IPS-18a (cell line): Measurements from ENCODE around the gene BCDIN3D.
"Not testable (repeated sequence)": the region's sequence is repeated elsewhere in the genome, so short reads cannot be mapped to it uniquely, and the experiment has no call there.

Experiments
- H3K27ac ChIP-seq: one replicate; pipeline ENCODE4 v1.5.1; 2013; ENCODE audit warnings: low read length
- H3K27me3 ChIP-seq: one replicate; pipeline ENCODE4 v1.6.1; 2013; ENCODE audit warnings: mild to moderate bottlenecking, low read length; ENCODE audit not compliant: control insufficient read depth, insufficient read depth
- H3K36me3 ChIP-seq: one replicate; pipeline ENCODE4 v1.6.1; 2013; ENCODE audit warnings: low read depth, low read length; ENCODE audit not compliant: control insufficient read depth
- H3K4me1 ChIP-seq: one replicate; pipeline ENCODE4 v1.6.1; 2013; ENCODE audit warnings: low read depth, low read length; ENCODE audit not compliant: control insufficient read depth
- H3K4me3 ChIP-seq: one replicate; pipeline ENCODE4 v1.5.1; 2013; ENCODE audit warnings: low read length
- H3K9ac ChIP-seq: one replicate; pipeline ENCODE4 v1.6.1; 2013; ENCODE audit warnings: mild to moderate bottlenecking, low read length, moderate library complexity
- H3K9me3 ChIP-seq: one replicate; pipeline ENCODE4 v1.6.1; 2013; ENCODE audit warnings: low read depth, low read length; ENCODE audit not compliant: control insufficient read depth

BCDIN3D gene

DNA sequence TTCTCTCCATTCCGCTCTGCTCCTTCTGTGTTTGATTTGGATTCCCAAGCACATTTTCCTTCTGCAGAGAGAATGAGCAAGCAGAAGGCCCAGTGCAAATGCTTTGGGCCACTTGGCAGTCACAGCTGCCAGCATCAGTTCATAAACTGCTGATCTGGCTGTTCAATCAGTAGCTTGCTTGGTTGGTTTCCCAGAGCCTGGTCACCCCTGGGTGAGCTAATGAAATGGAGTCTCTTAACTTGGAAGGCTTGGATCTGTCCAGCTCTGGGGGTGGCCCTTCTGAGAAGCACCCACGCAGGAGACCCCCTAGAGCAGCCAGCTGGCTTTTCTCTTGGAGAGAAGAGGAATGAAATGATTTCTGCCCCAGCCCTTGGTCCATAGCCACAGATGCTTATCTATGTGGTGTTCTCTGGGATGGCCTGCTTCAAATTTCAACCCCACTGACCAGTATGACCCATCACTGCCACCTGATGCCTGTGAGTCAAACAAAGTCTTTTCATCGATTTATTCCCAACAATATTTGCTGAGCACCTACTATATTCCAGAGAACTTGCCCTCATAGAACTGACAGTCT is 30.5 kb upstream of the BCDIN3D start:
- Histone ChIP-seq H3K9me3 (no peaks in the 10 kb centered on the region), H3K4me3 (no peak overlapping the region), H3K36me3 (no peaks in the 10 kb centered on the region), H3K27ac (no peak overlapping the region), H3K27me3 (no peaks in the 10 kb centered on the region), H3K9ac (no peak overlapping the region), H3K4me1 (no peaks in the 10 kb centered on the region)

DNA sequence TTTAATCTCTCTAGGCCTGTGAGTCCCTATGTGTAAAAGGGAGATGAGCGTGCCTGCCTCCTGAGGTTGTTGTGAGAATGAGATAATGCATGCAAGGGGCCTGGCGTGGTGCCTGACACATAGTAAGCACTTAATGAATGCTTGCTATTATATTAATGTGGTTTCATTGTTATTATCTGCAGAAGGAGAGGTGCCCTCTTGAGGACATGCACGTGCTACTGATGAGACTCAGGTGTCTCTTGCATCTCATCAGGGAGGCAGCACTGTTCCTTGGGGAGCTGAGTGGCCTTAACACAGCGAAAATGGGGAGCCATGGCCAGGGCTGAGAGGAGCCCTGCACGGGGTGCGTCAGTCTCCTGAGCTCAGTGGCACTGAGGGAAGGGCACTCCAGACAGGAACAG is 29.9 kb upstream of the BCDIN3D start:
- no peaks in the 10 kb centered on the region for H3K4me1 ChIP-seq

DNA sequence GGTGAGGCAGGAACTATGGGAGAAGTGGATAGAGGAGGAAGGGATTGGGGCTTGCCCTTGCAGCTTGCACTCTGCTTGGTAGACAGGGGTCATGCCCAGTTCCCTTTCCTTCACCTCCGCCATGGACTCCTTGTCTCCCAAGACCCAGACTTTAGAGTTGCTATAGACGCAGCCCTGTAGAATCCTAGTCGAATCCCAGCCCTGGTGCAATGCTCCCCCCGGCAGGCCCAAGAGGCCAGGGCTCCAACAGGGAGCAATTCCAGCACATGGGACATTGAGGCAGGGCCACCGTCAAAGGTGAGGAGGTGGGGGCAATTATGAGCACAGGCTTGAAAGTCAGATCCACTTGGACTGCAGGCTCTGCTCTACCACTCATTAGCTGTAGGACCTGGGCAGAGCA is 29.5 kb upstream of the BCDIN3D start:
- Histone ChIP-seq H3K9ac (no peak overlapping the region), H3K9me3 (no peaks in the 10 kb centered on the region), H3K4me1 (no peaks in the 10 kb centered on the region), H3K27ac (no peak overlapping the region), H3K27me3 (no peaks in the 10 kb centered on the region), H3K4me3 (no peak overlapping the region), H3K36me3 (no peaks in the 10 kb centered on the region)

More for the DNA sequence above, 29.9 kb upstream of the BCDIN3D start:
- Histone ChIP-seq H3K9ac (no peak overlapping the region), H3K27ac (no peak overlapping the region), H3K9me3 (no peaks in the 10 kb centered on the region), H3K4me3 (no peak overlapping the region), H3K36me3 (no peaks in the 10 kb centered on the region), H3K27me3 (no peaks in the 10 kb centered on the region)

DNA sequence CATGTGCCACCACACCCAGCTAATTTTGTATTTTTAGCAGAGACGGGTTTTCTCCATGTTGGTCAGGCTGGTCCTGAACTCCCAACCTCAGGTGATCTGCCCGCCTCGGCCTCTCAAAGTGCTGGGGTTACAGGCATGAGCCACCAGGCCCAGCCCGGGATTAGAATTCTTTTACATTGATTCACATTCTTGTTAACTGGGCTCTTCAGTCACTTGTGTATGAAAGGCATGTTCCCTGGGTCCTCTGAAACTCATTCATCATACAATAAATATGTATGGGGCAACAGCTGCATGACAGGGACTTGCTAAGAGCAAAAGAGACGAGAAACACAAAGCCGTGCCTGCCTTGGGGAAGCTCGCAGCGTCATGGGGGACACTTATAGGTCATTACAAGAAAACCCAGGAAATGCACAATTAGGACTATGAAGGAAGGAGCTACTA is 28.9 kb upstream of the BCDIN3D start:
- not testable (repeated sequence) for H3K27ac ChIP-seq, H3K36me3 ChIP-seq, H3K27me3 ChIP-seq, H3K4me3 ChIP-seq, H3K4me1 ChIP-seq, H3K9me3 ChIP-seq, H3K9ac ChIP-seq

DNA sequence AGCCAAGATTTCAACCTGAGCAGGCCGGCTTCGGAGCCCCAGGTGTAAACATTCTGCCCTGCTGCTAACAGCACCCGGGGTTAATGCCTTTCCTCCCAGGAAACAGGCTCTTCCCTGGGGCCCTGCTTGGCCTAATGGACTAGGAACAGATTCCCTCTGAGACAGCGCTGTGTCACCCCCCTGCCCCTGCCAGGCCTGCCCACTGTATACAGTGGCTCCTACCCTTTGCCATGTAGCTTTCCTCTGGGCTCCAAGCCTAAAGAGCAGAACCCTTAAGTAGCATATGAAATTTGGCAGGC is 28.3 kb upstream of the BCDIN3D start:
- Histone ChIP-seq H3K9ac (no peak overlapping the region), H3K4me1 (no peaks in the 10 kb centered on the region), H3K27ac (no peak overlapping the region), H3K4me3 (no peak overlapping the region), H3K9me3 (no peaks in the 10 kb centered on the region), H3K27me3 (no peaks in the 10 kb centered on the region), H3K36me3 (no peaks in the 10 kb centered on the region)

DNA sequence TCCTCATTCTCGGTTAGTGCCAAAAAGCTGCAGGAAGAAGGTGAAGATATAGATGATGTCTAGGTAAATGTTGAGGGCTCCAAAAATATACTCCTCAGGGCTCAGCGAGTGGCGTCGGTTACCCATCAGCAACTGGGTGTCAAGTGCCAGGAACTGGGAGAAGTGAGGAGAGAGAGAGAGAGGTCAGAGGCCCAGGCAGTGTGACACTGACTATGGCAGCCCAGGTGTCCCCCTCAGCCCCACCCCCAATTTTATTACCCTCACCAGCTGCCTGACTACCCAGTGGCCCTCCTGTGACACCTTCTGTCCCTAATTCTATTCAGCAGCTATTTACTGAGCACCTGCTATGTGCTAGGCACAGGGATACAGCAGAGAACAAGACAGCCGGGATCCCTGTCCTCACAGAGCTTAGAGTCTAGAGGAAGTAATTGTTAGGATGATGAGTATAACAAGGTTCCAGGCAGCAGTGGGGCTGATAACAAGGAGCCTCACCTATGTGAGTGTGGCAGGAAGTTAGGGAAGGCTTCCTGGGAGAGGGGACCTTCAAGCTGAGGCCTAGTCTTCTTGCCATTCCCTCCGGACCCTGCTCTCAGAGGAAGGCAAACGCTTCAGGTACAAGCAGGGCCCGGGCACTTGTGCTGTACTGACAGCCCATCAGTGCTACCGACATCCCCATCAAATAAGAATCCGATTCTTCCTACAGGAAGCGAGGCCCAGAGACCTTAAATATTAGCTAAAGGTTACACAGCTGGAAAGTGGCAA is 27.8 kb upstream of the BCDIN3D start:
- H3K9ac ChIP-seq = no peak overlapping the region
- H3K4me1 ChIP-seq = no peaks in the 10 kb centered on the region
- H3K36me3 ChIP-seq = no peaks in the 10 kb centered on the region
- H3K27me3 ChIP-seq = no peaks in the 10 kb centered on the region
- no peak overlapping the region for H3K4me3 ChIP-seq
- no peak overlapping the region for H3K27ac ChIP-seq
- H3K9me3 ChIP-seq = no peaks in the 10 kb centered on the region

DNA sequence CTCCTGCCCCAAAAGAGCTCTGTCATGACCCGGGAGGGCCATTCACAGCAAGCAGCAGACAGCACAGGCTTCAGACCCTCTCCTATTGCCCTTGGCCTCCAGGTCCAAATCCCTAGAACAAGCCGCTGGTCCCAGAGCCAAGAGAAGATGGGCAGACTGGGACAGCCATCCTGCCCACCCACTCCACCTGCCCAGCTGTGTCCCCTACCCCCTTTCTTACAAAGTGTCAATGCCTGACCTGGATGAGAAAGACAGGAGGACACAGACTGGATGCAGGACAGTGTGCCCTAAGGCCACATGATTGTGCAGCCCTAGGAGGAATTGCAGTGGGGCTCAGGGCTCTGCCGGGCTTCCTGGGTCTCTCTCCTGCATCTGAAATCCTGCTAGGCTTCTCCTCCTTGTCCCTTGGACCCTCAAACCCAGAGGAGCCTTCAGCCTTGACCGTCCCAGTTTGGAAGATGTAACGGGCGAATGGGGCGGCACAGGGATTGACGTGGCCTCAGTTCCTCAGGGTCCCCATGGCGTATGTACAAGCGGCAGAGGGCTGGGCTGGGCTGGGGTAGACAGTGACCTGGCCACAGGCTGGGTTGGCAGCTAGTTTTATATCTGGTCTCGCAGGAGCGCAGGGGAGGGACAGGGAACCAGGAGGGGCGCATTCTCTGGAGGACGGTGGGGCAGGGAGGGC is 27.1 kb upstream of the BCDIN3D start:
- H3K4me3 ChIP-seq = no peak overlapping the region
- H3K4me1 ChIP-seq = no peaks in the 10 kb centered on the region
- H3K9me3 ChIP-seq = no peaks in the 10 kb centered on the region
- no peak overlapping the region for H3K27ac ChIP-seq
- H3K36me3 ChIP-seq = no peaks in the 10 kb centered on the region
- no peaks in the 10 kb centered on the region for H3K27me3 ChIP-seq
- H3K9ac ChIP-seq = no peak overlapping the region

DNA sequence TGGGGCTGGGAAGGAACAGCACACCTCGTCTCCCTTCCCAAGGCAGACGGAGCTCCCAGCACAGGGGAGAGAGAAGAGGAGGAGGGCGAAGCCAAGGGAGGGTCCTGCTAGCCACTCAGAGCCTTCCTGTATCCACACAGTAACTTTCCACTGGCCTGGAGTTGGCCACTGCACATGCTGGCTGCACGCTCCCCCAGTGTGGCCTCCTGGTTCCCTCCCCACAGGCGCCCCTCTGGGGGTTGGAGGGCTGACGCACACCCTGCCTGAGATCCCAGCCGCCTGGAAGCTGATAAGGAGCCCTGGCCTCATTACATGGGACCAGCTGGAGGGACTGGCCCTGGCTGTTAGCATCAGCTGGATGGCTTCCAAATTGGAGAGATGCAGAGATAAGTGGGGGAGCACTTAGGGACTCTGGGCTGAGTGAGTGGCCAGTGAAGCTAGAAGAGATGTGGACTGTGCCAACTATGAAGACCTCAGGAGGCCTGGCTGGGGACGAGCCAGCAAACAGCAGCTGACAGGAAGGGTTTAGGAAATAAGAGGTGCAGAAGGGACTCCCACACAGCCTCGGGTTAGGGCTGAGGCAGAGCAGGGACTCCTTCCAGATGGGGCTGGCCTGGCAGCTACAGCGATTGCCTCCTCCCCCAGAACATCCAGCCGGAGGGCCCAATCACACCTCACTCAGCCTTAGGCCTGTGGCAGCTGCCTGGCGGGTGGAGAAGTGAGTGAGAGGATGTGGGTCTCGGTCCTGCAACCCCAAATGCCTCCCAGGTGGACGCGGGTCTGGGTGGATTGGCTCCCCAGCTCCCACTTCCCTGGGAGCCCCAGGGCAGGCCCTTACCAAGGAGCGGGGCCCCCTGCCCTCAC is 26.3 kb upstream of the BCDIN3D start:
- no peaks in the 10 kb centered on the region for H3K4me1 ChIP-seq
- H3K36me3 ChIP-seq = no peaks in the 10 kb centered on the region
- no peak overlapping the region for H3K9ac ChIP-seq
- H3K9me3 ChIP-seq = no peaks in the 10 kb centered on the region
- no peak overlapping the region for H3K27ac ChIP-seq
- H3K27me3 ChIP-seq = no peaks in the 10 kb centered on the region
- no peak overlapping the region for H3K4me3 ChIP-seq

DNA sequence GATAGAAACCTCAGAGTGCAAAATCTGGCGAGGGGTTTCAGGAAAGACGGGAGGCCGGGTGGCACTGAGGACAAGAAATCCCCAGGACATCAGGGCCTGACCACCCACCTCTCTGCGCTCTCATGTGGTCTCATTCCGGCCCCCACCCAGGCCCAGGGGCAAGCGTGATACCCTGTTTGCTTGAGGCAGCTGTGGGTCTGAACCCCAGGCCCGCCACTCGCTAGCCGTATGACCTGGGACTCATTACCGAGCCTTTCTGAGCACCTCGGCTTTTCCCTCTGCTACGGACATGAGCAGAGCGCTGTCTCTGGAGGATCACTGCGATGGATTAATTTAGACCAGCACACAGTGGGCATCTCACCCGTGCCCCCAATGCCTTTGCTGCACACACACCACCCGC is 25.5 kb upstream of the BCDIN3D start:
- H3K27ac ChIP-seq = no peak overlapping the region

DNA sequence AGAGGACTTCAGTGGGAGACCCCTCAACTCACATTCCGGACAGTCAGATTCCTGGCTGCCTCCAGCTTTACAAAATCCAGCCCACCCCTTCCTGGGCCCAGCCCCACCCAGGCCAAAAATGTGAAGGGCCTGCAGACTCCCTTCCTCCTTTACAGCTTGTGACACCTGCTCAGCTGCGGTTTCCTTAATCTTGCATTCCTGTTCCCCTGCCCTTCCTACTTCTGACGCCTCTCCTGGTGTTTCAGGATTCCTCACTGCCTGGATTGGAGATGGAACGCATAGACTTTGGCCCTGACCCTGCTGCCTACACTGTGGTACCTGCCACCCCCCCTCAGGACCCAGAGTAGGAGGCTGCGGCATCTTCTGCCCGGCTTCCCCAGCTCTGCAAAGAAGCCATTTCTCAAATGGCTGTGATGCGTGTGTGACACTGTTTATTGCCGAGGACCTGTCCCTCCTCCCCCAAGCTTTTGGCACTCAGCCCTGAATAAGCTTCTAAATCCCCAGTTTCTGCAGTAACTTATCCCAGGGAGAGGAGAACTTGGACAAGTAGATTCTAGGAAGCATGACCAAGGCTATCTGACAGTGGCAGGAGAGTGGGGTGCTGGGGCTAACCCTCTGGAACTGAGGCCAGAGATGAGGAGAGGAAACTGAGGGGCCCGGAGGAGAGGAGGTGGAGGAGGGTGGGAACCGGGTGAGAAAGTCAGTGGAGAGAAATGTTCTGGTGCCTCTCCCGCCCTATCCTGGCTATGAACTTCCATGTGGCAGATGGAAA is 24.9 kb upstream of the BCDIN3D start:
- H3K9ac ChIP-seq = no peak overlapping the region
- H3K4me3 ChIP-seq = no peak overlapping the region
- H3K27ac ChIP-seq = no peak overlapping the region
- H3K36me3 ChIP-seq = no peaks in the 10 kb centered on the region
- H3K4me1 ChIP-seq = no peaks in the 10 kb centered on the region
- H3K9me3 ChIP-seq = no peaks in the 10 kb centered on the region
- no peaks in the 10 kb centered on the region for H3K27me3 ChIP-seq

More for the DNA sequence above, 25.5 kb upstream of the BCDIN3D start:
- H3K27me3 ChIP-seq = no peaks in the 10 kb centered on the region
- H3K9me3 ChIP-seq = no peaks in the 10 kb centered on the region
- no peak overlapping the region for H3K4me3 ChIP-seq
- no peak overlapping the region for H3K9ac ChIP-seq
- no peaks in the 10 kb centered on the region for H3K36me3 ChIP-seq
- no peaks in the 10 kb centered on the region for H3K4me1 ChIP-seq
